ENCODE results near the gene DCC. TPM values are rescaled to one million over a fixed set of nuclear protein-coding genes. Genes with fewer than 3 reads are reported as not detected.

DCC gene
- total RNA-seq, 2 experiments from 2014 or later, result not detected

DNA sequence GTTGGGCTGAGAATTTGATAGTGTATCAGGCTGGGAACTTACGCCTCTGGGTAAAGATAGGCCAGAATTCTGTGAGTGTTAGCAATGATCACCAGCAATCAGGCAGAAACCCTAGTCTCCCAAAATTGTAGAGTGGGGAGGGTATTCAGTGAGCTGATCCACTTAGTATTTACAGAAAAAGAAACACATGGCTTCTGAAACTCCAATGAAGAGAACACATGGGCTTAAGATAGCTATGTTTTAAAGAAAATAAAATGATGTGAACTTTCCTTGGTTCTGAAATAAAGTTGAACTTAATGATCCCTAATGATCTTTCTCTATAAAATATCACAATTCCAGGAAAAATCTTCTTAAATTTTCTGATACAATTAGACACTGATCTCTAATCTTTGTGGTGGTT lies 472.8 kb downstream of the DCC start:
- H3K4me3 ChIP-seq (ENCODE audit: low read length), result no peak overlapping the region
- no peak overlapping the region for H3K27ac ChIP-seq (ENCODE audit: low read depth in 1 of 2, low read length in 2 of 2)
- no peaks in the 10 kb centered on the region for H3K36me3 ChIP-seq (ENCODE audit: insufficient read depth, low read length)
- Mint-ChIP-seq H3K27ac (no peak overlapping the region), H3K4me3 (no peak overlapping the region), H3K36me3 (ENCODE audit: low read depth) (no peaks in the 10 kb centered on the region), H3K9me3 (peaks cover 9% of the 10 kb centered on the region), H3K4me1 (ENCODE audit: low read depth) (no peaks in the 10 kb centered on the region), H3K27me3 (no peaks in the 10 kb centered on the region)
- CTCF ChIA-PET, result no interaction called here
- H3K4me1 ChIP-seq (ENCODE audit: insufficient read depth, low read length), result no peaks in the 10 kb centered on the region
- ATAC-seq (ENCODE audit: poor library complexity) (no peak), DNase-seq (no peak)
- peaks cover 0 to 3% of the 10 kb centered on the region in 2 experiments for H3K9me3 ChIP-seq (ENCODE audit: control insufficient read depth in 1 of 2, insufficient read depth in 1 of 2, low read length in 2 of 2)
- no peaks in the 10 kb centered on the region for H3K27me3 ChIP-seq (ENCODE audit: control insufficient read depth in 1 of 2, insufficient read depth in 2 of 2, low read length in 2 of 2)
- TF ChIP-seq, protein P1, sequence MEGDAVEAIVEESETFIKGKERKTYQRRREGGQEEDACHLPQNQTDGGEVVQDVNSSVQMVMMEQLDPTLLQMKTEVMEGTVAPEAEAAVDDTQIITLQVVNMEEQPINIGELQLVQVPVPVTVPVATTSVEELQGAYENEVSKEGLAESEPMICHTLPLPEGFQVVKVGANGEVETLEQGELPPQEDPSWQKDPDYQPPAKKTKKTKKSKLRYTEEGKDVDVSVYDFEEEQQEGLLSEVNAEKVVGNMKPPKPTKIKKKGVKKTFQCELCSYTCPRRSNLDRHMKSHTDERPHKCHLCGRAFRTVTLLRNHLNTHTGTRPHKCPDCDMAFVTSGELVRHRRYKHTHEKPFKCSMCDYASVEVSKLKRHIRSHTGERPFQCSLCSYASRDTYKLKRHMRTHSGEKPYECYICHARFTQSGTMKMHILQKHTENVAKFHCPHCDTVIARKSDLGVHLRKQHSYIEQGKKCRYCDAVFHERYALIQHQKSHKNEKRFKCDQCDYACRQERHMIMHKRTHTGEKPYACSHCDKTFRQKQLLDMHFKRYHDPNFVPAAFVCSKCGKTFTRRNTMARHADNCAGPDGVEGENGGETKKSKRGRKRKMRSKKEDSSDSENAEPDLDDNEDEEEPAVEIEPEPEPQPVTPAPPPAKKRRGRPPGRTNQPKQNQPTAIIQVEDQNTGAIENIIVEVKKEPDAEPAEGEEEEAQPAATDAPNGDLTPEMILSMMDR (IDR thresholded peaks at IDR 0.05), result no peak
- POLR2A ChIA-PET, result no interaction called here
- intact Hi-C loops (cut with DNase I, micrococcal nuclease), result no loop called here

DNA sequence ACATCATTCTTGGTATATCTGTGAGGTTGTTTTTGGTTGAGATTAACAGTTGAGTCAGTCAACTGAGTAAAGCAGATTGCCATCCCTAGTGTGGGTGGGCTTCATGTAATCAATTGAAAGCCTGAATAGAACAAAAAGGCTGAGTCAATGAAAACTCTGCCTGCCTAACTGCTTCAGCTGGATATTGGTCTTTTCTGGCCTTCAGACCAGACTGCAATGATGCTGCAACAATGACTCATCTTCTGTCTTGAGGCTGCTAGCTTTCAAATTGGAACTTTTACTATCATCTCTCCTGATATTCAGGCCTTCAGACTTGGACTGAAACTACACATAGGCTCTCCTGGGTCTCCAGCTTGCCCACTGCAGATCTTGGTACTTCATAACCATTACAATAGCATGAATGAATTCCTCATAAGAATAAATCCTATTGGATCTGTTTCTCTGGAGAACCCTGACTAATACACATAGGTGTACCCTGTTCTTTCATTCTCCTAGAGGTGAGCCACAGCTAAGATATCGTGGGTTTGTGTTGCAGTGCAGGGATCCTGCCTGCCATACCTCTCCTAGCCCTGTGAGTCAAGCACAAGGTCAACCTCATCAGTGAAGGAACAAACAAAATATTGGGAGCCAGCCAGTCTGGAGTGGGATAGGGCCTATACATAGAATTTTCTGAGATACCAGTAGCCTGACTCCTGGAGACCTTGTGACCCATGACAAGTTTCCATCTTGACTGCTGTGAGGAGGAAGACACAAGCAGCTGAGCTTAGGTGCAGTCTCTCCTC lies 473.8 kb downstream of the DCC start:
- POLR2A ChIA-PET, result no interaction called here
- Histone ChIP-seq H3K27ac (ENCODE audit: low read depth in 1 of 2, low read length in 2 of 2) (no peak overlapping the region), H3K4me3 (ENCODE audit: low read length) (no peak overlapping the region), H3K36me3 (ENCODE audit: insufficient read depth, low read length) (no peaks in the 10 kb centered on the region), H3K9me3 (ENCODE audit: control insufficient read depth in 1 of 2, insufficient read depth in 1 of 2, low read length in 2 of 2) (peaks cover 0 to 3% of the 10 kb centered on the region in 2 experiments), H3K4me1 (ENCODE audit: insufficient read depth, low read length) (no peaks in the 10 kb centered on the region), H3K27me3 (ENCODE audit: control insufficient read depth in 1 of 2, insufficient read depth in 2 of 2, low read length in 2 of 2) (no peaks in the 10 kb centered on the region)
- Mint-ChIP-seq H3K27ac (no peak overlapping the region), H3K9me3 (peaks cover 9% of the 10 kb centered on the region), H3K27me3 (no peaks in the 10 kb centered on the region), H3K4me1 (ENCODE audit: low read depth) (no peaks in the 10 kb centered on the region), H3K36me3 (ENCODE audit: low read depth) (no peaks in the 10 kb centered on the region), H3K4me3 (no peak overlapping the region)
- DNase-seq (no peak), ATAC-seq (ENCODE audit: poor library complexity) (no peak)
- intact Hi-C loops (cut with DNase I, micrococcal nuclease), result no loop called here
- CTCF ChIA-PET, result no interaction called here
- TF ChIP-seq, protein P1 (IDR thresholded peaks at IDR 0.05), result no peak

GRCh38 chr18:52815651-52816050 lies 475.7 kb downstream of the DCC start:
- Histone ChIP-seq H3K27ac (ENCODE audit: low read depth in 1 of 2, low read length in 2 of 2) (no peak overlapping the region), H3K9me3 (ENCODE audit: control insufficient read depth in 1 of 2, insufficient read depth in 1 of 2, low read length in 2 of 2) (no peaks in the 10 kb centered on the region), H3K4me3 (ENCODE audit: low read length) (no peak overlapping the region), H3K4me1 (ENCODE audit: insufficient read depth, low read length) (no peaks in the 10 kb centered on the region), H3K27me3 (ENCODE audit: control insufficient read depth in 1 of 2, insufficient read depth in 2 of 2, low read length in 2 of 2) (no peaks in the 10 kb centered on the region), H3K36me3 (ENCODE audit: insufficient read depth, low read length) (no peaks in the 10 kb centered on the region)
- no peaks in the 10 kb centered on the region for H3K27me3 Mint-ChIP-seq
- H3K36me3 Mint-ChIP-seq (ENCODE audit: low read depth), result no peaks in the 10 kb centered on the region
- POLR2A ChIA-PET, result no interaction called here
- no peaks in the 10 kb centered on the region for H3K4me1 Mint-ChIP-seq (ENCODE audit: low read depth)
- TF ChIP-seq, protein P1 (IDR thresholded peaks at IDR 0.05), result no peak
- ATAC-seq (ENCODE audit: poor library complexity), result no peak
- H3K27ac Mint-ChIP-seq, result no peak overlapping the region
- DNase-seq, result no peak
- peaks cover 6% of the 10 kb centered on the region for H3K9me3 Mint-ChIP-seq
- intact Hi-C loops (cut with DNase I, micrococcal nuclease), result no loop called here
- no peak overlapping the region for H3K4me3 Mint-ChIP-seq
- CTCF ChIA-PET, result no interaction called here
